MV-4-11 (cell line): ENCODE measurements around the gene FRMD3.
"Not testable (repeated sequence)": the region's sequence is repeated elsewhere in the genome, so short reads cannot be mapped to it uniquely, and the experiment has no call there.

Experiments used
- DNase-seq: peaks from one replicate; lab custom pipeline; 2025; lab: John Stamatoyannopoulos, UW

The FRMD3 gene

GRCh38 chr9:83388346-83388745 is 149.9 kb downstream of the FRMD3 start:
- DNase-seq = no peak

DNA sequence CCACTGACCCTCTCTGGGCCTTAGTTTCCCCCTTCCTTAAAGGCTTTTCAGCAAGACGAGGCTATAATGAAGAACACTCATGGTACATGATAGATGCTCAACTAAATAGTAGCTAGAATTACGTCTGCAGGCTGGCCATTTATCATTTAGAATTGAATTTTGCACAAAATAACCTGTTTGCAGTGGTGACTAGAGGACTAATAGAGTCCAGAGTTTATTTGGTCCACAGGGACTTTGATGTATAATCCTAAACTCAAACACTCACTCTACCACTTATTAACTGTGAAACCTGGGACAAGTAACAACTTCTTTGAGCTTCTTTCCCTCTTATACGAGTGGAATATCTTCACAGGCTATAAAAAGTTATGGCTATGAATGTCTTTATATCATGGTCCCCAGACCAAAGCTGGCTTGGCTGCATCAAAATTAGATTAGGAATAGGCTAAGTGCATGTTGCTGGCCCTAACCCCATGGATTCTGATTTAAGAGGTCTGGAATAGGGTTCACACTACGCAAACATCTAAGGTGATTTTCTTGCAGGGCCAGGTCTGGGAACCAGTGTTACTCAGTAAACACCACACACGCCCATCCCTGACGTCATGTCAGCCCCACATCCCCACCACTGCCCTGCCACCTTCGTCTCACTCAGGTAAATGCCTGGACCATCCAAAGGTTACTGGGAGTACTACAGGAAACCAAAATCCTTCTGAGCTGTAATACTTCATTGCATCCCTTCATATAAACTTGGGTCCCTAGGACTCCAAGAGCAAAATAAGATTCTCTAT is 150.6 kb downstream of the FRMD3 start:
- DNase-seq = no peak

DNA sequence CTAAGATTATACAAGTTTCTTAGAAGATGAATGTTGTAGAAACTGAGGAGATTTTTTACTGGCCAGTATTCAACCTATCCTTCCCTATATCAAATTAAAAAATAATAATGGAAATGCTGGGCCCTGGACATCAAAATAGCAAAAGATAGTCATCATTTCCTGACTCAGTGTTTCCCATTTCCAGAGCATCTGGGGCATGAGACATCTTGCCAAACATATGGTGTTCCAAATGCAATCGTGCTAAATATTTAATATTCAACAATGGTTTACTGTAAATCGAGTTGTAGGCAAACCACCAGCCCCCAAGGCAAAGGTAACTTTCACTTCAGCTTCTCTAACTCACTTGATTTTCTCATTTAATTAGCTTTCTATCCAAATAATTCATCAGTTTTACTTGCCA is 152.9 kb downstream of the FRMD3 start:
- no peak for DNase-seq

DNA sequence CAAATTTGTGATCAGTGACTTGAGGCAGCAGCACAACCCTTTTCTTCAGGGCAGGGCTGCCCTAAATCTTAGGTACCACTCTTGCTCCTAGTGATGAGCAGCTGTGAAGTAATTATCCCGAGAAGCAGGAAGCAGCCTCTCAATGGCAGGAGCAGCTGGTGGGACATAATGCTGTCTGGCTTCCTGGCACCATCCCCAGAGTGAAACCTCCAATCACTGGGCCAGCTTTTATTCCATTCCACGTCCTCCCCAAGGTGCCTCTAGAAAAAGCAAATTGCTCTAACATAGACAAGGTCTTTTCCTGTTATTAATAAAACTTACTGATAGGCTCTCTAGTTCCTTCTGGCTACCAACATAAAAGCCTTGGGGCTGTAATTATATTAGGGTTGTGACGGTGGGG is 154.0 kb downstream of the FRMD3 start:
- no peak for DNase-seq

DNA sequence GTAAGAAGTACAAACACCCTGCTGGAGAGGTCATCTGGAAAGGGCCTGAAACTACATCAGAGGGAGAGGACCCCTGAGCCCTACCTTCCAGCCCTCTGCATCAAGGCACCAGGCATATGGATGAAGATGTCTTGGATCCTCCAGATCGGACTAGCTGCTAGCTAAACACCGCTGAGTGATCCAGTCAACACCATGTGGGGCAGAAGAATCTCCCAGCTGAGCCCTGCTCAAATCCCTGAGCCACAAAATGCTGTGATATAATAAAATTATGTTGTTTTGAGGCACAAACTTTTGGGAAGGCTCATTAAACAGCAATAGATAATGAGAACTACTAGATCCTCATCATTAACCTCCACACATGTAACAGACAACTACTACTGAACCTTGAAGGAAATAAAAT is 155.2 kb downstream of the FRMD3 start:
- DNase-seq = no peak

GRCh38 chr9:83382421-83382820 is 155.8 kb downstream of the FRMD3 start:
- no peak for DNase-seq

DNA sequence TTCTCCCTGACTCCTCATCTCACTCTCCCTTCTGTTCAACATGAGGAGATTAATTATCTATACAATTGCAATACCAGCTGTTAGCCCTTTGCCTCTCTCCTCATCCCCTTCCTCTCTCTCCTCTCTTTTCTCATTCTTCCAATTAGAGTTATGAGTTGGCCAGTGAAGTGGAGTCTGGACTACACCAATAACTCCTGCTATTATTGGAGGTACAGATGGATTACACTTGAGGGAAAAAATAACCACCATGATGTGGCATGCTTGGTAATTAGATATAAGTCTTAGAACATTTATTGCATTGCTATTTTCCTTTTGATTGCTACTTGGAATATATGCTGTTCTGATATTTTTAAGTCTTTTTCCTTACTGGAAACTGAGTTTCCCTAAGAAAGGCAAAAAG is 159.2 kb downstream of the FRMD3 start:
- no peak for DNase-seq

DNA sequence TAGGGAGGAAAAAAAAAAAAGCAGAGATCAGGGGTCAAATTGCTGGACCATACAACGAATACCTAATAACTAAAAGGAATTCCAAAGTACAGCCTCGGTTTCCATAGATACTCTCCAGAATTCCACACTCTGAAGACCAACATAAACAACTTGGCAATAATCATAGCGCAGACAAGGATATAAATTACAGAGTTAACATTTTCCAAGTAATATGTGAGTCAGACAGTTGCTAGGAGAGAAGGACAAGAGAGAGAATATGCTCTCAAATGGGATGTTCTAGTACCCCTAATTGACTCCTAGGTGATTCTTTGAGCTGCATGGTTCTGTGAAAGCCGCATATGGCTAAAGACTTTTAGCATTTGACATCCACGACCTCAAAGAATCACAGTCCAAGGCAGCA is 165.2 kb downstream of the FRMD3 start:
- no peak for DNase-seq

DNA sequence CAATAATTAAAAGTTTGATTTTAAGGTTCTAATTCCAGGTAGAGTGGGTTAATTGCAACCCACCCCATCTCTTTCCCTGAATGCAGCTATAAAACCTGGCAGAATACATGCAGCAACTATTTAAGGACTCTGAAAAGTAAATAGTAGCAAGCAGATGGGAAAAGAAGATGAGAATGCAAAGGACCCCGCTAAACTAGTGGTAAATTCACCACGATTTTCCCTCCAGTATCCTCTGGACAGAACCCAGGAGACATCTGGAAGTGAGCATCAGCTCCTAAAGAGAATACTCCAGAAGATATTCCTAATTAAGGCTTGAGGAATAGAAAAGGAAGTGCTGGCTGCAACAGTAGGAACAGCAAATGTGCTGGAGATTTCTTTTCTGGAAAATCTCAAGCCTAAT is 170.9 kb downstream of the FRMD3 start:
- DNase-seq = no peak

- DNase-seq = no peak
Measured at GRCh38 chr9:83362341-83362995, 175.7 kb downstream of the FRMD3 start.

DNA sequence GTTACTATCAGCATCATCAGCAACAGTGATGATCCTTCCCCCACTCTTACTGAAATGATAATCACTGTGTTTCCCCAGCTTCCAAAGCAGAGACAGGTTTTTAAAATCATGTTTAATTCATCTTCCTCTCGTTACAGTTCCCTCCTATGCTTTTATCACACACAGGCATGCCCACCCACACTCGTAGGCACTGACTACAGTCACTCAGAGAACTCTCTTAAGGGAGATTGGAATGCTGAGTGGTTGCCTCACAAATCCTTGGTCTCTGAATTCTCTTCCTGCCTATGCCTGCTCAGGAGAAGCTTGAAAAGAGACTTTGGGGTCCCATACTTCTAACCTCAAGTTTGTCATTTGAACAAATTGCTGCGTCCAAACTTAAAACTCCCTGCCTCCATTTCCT is 179.2 kb downstream of the FRMD3 start:
- DNase-seq = no peak

DNA sequence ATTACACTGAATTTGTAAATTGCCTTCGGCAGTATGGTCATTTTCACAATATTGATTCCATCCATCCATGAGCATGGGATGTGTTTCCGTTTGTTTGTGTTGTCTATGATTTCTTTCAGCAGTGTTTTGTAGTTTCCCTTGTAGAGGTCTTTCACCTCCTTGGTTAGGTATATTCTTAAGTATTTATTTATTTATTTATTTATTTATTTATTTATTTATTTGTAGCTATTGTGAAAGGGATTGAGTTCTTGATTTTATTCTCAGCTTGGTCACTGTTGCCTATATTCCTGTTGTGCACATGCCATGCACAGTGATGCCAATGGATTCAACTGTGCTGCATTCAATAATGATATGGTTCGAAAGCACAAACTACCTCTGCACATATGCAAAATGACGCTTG is 179.7 kb downstream of the FRMD3 start:
- DNase-seq = not testable (repeated sequence)

DNA sequence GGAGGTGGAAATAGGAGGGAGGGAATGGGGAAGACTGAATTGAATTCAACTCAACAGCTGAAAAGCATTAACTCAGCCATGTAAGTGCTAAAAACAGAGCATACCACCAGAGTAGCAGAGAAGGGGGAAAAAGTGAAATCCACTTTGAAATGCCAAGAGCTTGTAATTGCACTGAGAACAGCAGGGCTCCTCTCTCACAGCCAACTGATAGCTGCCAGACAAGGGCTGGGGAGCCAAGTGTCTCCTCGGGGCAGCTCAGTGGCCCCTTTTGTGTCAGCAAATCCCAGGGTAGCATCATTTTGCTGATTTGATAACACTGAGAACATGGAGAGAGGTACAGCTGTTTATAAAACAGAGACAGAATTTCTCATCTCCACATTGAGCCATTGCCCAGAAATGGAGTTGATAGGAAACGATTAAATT is 182.5 kb downstream of the FRMD3 start:
- DNase-seq = no peak

DNA sequence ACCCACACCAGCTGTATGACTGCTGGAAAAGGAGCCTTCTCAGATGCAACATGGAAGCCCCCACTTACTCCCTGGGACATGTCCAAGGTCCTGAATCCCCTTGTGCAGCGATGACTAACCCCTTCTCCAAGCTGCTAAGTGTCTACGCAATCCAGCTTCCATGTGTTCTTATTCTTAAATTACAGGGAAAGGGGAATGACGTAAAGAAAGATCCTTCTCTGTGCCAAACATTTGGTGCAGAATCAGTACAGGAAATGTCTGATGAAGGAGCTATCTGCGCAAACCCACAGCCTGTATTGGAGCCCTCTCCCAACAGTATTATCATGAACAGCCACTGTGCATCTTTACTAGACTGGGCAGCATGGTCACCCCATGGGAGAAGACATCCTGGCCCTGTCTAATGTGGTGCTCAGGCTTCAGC is 183.2 kb downstream of the FRMD3 start:
- DNase-seq = peak; percentile 3

DNA sequence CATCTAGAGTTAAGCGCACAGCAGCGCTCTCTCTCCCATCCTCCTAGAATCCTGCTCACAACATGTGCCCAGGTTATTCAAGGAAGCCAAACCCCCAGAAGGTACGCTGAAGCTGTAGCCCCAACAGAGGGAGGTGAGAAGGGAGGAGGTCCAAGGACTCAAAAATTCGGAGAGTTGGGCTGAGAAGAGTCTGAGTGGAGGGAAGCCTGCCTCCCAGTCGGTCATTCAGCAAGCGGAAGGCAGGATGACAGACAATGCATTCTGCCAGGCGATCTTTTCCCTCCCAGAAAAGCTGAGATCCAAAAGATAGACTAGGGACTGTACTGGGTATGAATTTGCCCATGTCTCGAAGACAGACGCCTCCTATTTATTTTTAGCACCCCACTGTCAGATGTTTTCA is 189.2 kb downstream of the FRMD3 start:
- DNase-seq = no peak

DNA sequence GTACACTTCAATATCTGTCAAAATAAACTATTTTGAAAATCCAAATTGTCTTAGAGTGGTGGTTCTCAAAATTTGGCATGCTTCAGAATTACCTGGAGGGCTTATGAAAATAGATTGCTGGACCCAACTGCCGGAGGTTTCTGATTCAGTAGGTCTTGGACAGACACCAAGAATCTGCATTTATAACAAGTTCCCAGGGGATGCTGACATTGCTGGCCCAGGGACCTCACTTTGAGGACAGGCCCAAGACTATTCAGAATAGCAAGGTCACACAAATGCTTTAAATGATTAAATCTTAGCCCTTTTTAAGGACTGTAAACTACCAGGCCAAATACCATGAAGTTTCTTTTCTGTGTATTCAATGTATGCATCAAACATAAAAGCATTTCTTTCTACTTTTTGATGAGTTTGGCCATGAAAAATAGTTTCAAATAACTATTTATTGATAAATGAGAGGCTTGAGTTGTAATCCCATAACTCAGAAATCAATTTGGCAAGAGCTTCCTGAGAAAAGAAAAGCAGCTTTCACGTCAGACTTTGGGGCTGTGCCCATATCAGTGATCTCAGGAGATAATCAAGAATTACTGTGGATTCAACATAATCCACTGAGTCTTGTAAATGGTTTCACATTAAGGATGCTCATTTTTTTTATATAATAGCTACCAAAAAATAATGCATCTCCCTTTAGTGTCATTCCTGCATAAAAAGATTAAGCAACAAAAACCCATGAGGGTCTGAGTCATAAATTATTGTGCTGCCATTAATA is 191.4 kb downstream of the FRMD3 start:
- no peak for DNase-seq

GRCh38 chr9:83343366-83343999 is 194.7 kb downstream of the FRMD3 start:
- no peak for DNase-seq

DNA sequence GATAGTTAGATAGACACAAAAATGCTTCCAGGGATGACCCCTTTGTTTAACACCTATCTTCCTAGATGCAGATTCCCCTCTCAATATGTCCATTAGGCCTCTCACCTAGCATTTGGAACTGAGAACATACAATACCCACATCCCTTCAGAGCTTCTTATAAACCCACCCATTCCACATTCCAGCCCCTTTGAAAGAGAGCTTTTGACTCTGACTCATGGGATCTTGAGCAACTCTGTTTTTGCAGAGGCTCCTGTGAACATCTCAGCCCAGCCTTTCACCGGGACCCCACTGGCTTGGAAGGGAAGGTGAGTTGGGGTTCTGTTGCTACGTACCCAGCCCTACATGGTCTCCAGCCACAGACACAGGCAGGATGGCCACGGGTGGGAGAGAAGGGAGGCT is 195.5 kb downstream of the FRMD3 start:
- no peak for DNase-seq

DNA sequence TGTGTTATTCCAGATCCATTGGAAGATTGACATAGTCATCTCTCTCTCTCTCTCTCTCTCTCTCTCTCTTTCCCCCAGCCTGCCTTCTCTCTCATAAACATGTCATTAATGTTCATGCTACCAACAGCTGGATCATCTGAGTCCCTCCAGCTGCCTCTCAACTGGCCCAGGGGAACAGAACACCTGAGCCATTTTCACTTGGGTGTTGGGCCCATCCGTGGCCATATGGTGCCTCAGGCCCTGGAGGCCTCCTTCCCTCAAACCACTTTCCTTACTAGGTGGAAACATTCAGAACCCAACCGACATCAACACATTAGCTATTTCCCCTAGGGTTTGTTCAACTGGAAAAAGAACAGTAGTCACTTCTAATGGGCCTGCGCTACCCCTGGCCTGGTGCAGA is 196.2 kb downstream of the FRMD3 start:
- DNase-seq = no peak

DNA sequence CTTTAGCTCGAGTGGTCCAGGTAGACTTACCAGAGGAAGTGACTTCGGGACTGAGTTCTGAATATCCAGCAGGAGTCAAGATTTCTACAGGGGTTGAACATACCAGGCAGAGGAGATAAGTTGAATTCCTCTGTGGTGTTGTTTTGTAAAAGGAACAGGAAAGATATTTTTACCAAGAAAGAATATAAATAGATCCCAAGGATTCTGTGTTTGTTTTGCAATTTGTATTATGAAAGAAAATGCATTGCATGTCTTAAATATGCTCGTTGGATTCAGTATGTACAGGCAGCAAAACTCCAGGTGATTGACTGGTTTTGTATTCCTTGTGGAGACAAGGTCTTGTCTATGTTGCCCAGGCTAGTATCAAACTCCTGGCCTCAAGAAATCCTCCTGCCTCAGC is 197.8 kb downstream of the FRMD3 start:
- no peak for DNase-seq

DNA sequence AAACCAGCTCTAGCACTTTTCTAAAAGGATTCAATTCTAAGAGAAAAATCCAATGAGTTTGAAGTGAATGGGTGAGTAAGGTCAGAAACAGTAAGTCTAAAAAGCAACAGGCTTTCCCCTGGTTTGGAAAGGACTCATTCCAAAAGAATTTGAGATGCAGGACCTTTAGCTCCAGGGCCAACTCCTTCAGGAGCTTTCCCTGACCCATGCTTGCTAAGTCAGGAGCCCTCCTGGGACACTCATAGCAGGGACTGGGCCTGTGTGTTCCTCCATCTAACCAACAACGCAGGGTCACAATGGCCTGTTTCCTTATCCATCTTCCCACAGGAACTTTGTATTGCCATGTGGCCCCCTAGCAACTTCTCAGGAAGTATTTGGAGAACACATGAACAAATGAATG is 198.8 kb downstream of the FRMD3 start:
- no peak for DNase-seq

DNA sequence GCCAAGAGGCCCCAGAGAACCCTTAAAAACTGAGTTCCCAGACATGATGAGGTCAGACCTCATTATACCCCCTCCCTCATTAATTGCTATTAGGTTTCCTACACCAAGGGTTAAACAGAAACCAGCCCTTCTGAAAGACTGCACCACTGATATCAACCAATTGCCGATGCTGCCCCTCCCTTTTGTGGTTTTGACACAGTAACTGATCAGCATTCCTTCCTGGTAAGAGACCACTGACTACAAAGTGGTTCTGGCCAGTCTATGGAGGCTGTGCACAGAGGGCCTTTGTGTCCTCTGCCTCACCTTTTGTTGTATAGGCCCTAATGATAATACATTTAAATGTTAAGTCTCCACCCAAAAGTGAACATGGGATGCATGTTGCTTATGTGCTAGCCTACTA is 201.5 kb downstream of the FRMD3 start:
- DNase-seq = no peak

GRCh38 chr9:83334320-83334719 is 203.9 kb downstream of the FRMD3 start:
- DNase-seq = peak; percentile 82
